Gastroesophageal sphincter (tissue), 3 donors: Measurements from ENCODE around the gene ZNF253.

Experiments used
- POLR2A ChIP-seq, 2 donors: fragments of 450-650 bp; IDR thresholded peaks; one replicate each; pipeline ENCODE4 v1.6.1; 2017; ENCODE audit warnings: antibody characterized with exemption in 2 of 2, mild to moderate bottlenecking in 2 of 2, moderate library complexity in 1 of 2
- POLR2AphosphoS5 ChIP-seq: sonication (generic); formaldehyde crosslinking; IDR thresholded peaks from one replicate; pipeline ENCODE4 v1.6.1; 2017; ENCODE audit warnings: antibody characterized with exemption
- TF ChIP-seq, protein P1 (sequence below), 4 experiments: fragments of 200-600 bp in 2 of 4; fragments of 450-650 bp in 2 of 4; sonication (generic) in 1 of 4; IDR thresholded peaks; one replicate each; pipeline ENCODE4 v1.5.1; 2017 to 2019; ENCODE audit warnings: antibody characterized with exemption in 4 of 4, mild to moderate bottlenecking in 2 of 4, moderate library complexity in 2 of 4

DNA sequence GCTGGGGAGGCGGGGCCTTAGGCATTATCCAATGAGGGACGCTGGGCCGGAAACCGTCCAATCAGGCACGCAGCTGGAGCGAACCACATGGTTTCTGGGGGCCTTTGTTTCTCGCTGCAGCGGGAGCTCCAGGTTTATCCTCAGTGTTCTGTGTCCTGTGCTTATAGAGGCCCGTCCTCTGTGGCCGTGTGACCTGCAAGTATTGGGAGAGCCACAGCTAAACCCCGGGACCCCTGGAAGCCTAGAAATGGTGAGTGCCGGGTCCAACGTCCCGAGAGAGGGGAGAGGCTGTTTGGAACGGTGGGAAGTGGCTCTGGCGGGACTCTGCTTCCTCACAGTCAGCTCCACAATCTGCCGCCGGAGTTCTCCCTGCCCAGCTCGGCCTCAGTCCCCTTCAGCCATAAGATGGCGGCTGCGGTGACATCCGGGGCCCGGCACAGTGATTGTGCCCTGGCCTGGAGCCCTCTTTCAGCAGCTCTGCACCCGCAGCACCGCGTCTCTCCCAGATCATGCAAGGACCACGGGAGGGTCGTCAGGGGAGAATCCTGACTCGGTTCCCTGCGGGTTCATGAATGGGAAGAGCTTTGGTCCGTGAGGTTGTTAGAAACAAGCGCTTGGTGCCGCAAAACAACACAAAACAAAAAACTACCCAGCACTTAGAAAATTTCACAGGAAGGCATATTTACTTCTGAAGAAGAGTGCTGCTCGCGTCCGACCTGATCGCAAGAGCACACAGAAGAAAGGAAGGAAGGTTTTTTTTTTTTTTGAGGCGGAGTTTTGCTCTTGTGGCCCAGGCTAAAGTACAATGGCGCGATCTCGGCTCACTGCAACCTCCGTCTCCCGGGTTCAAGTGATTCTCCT lies at the start of gene ZNF253:
- TF ChIP-seq, protein P1, sequence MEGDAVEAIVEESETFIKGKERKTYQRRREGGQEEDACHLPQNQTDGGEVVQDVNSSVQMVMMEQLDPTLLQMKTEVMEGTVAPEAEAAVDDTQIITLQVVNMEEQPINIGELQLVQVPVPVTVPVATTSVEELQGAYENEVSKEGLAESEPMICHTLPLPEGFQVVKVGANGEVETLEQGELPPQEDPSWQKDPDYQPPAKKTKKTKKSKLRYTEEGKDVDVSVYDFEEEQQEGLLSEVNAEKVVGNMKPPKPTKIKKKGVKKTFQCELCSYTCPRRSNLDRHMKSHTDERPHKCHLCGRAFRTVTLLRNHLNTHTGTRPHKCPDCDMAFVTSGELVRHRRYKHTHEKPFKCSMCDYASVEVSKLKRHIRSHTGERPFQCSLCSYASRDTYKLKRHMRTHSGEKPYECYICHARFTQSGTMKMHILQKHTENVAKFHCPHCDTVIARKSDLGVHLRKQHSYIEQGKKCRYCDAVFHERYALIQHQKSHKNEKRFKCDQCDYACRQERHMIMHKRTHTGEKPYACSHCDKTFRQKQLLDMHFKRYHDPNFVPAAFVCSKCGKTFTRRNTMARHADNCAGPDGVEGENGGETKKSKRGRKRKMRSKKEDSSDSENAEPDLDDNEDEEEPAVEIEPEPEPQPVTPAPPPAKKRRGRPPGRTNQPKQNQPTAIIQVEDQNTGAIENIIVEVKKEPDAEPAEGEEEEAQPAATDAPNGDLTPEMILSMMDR (IDR thresholded peaks at IDR 0.05) = no peak
- TF ChIP-seq POLR2A (IDR thresholded peaks at IDR 0.05) = peak; percentile 81 to 86
- peak; percentile 88 for TF ChIP-seq POLR2AphosphoS5
